NCI-H82 treated with DMSO at 0.1 percent for 48 hours (cell line): ENCODE measurements around the gene SERPIND1.
"Not testable (repeated sequence)": the region's sequence is repeated elsewhere in the genome, so short reads cannot be mapped to it uniquely, and the experiment has no call there.

Experiments
- DNase-seq: peaks from one replicate; lab custom pipeline; 2025; ENCODE audit not compliant: unreplicated experiment; lab: John Stamatoyannopoulos, UW

The SERPIND1 gene

GRCh38 chr22:20811171-20811570 lies 37.3 kb downstream of the SERPIND1 start:
- DNase-seq = no peak

- no peak for DNase-seq
Measured at GRCh38 chr22:20811971-20812660, 38.2 kb downstream of the SERPIND1 start.

GRCh38 chr22:20813056-20813455 lies 39.1 kb downstream of the SERPIND1 start:
- DNase-seq = no peak

GRCh38 chr22:20814221-20814808 lies 40.4 kb downstream of the SERPIND1 start:
- no peak for DNase-seq

- DNase-seq = no peak
Measured at GRCh38 chr22:20815477-20816050, 41.7 kb downstream of the SERPIND1 start.

GRCh38 chr22:20816559-20816958 lies 42.6 kb downstream of the SERPIND1 start:
- no peak for DNase-seq

GRCh38 chr22:20818471-20818870 lies 44.6 kb downstream of the SERPIND1 start:
- DNase-seq = no peak

- no peak for DNase-seq
Measured at GRCh38 chr22:20819471-20819870, 45.6 kb downstream of the SERPIND1 start.

GRCh38 chr22:20821717-20822239 lies 47.9 kb downstream of the SERPIND1 start:
- not testable (repeated sequence) for DNase-seq

- DNase-seq = no peak
Measured at GRCh38 chr22:20822240-20822639, 48.3 kb downstream of the SERPIND1 start.

GRCh38 chr22:20823264-20823663 lies 49.4 kb downstream of the SERPIND1 start:
- DNase-seq = no peak

- not testable (repeated sequence) for DNase-seq
Measured at GRCh38 chr22:20825216-20825615, 51.3 kb downstream of the SERPIND1 start.

GRCh38 chr22:20825624-20826023 lies 51.7 kb downstream of the SERPIND1 start:
- DNase-seq = no peak

- not testable (repeated sequence) for DNase-seq
Measured at GRCh38 chr22:20826373-20827152, 52.6 kb downstream of the SERPIND1 start.

GRCh38 chr22:20829491-20830134 lies 55.7 kb downstream of the SERPIND1 start:
- no peak for DNase-seq

- DNase-seq = no peak
Measured at GRCh38 chr22:20833225-20833665, 59.3 kb downstream of the SERPIND1 start.

GRCh38 chr22:20834206-20834605 lies 60.3 kb downstream of the SERPIND1 start:
- no peak for DNase-seq

- DNase-seq = no peak
Measured at GRCh38 chr22:20834725-20835124, 60.8 kb downstream of the SERPIND1 start.
